Vagina (tissue), 2 donors: ENCODE measurements around the gene DNAJC16.

ENCODE experiments used
- CTCF ChIP-seq, 3 experiments: fragments of 450-650 bp in 2 of 3; fragments of 200-600 bp in 1 of 3; sonication (generic) in 1 of 3; IDR thresholded peaks; one replicate each; pipeline ENCODE4 v1.5.1; 2017 to 2019; ENCODE audit warnings: antibody characterized with exemption in 3 of 3, mild to moderate bottlenecking in 2 of 3, moderate library complexity in 2 of 3
- POLR2A ChIP-seq, 2 donors: fragments of 450-650 bp; IDR thresholded peaks; one replicate each; pipeline ENCODE4 v1.6.1; 2017; ENCODE audit warnings: antibody characterized with exemption in 2 of 2, mild to moderate bottlenecking in 2 of 2, moderate library complexity in 2 of 2

- TF ChIP-seq CTCF (IDR thresholded peaks at IDR 0.05) (no peak), POLR2A (IDR thresholded peaks at IDR 0.05) (no peak)
Measured at GRCh38 chr1:15559189-15559810, 32.7 kb downstream of the DNAJC16 start.
